SK-N-DZ (cell line): ENCODE data around the gene VPS11. TPM values are rescaled to one million over a fixed set of nuclear protein-coding genes. Genes with fewer than 3 reads are reported as not detected.
"Not testable (repeated sequence)": the region's sequence is repeated elsewhere in the genome, so short reads cannot be mapped to it uniquely, and the experiment has no call there.

Source experiments
- DNase-seq: peaks from one replicate; pipeline ENCODE4 v3.0.0-alpha.2; 2015; ENCODE audit warnings: low spot score
- polyA plus RNA-seq, 2 experiments: library from polyadenylated mRNA; depleted of rRNA; stranded (reverse); fragments of >200 nt; gene quantifications; 2 replicates each; pipeline ENCODE4 v1.2.3, GENCODE V29; 2014

Gene VPS11
- polyA plus RNA-seq (2014; cell fraction: cytosol; rRNA removed), result 12.2 and 14.0 TPM in 2 replicates
- polyA plus RNA-seq (2014; cell fraction: nucleus; rRNA removed), result 17.0 and 18.6 TPM in 2 replicates

- peak; percentile 90 for DNase-seq
These were observed at the start of gene VPS11 for GRCh38 chr11:119067371-119068222. VPS11 (plus strand) TSS chr11:119067818; CDS start chr11:119067824, 6 bp downstream.

- DNase-seq, result peak; percentile 91
These were observed 49.3 kb upstream of the VPS11 start, which contains the start of the genes RPS25 and TRAPPC4 for GRCh38 chr11:119018074-119018938. RPS25 (minus strand) TSS chr11:119018343; CDS start chr11:119018284, 59 bp downstream. TRAPPC4 (plus strand) TSS chr11:119018766; CDS start chr11:119018796, 30 bp downstream.

GRCh38 chr11:119019996-119020395, 47.6 kb upstream of the VPS11 start:
- DNase-seq, result no peak

- no peak for DNase-seq
These were observed 46.0 kb upstream of the VPS11 start for GRCh38 chr11:119021631-119022030.

GRCh38 chr11:119023741-119024140, 43.9 kb upstream of the VPS11 start:
- DNase-seq, result no peak

- DNase-seq, result no peak
These were observed 43.1 kb upstream of the VPS11 start for GRCh38 chr11:119024430-119025098.

- no peak for DNase-seq
These were observed 42.5 kb upstream of the VPS11 start for GRCh38 chr11:119025099-119025473.

GRCh38 chr11:119025541-119025940, 42.1 kb upstream of the VPS11 start:
- DNase-seq, result no peak

- no peak for DNase-seq
These were observed 41.4 kb upstream of the VPS11 start for GRCh38 chr11:119025978-119026766.

GRCh38 chr11:119026970-119027369, 40.6 kb upstream of the VPS11 start:
- DNase-seq, result no peak

- DNase-seq, result no peak
These were observed 39.9 kb upstream of the VPS11 start for GRCh38 chr11:119027561-119028345.

GRCh38 chr11:119028346-119029068, 39.1 kb upstream of the VPS11 start:
- no peak for DNase-seq

GRCh38 chr11:119029069-119029339, 38.6 kb upstream of the VPS11 start:
- no peak for DNase-seq

- no peak for DNase-seq
These were observed 38.1 kb upstream of the VPS11 start for GRCh38 chr11:119029340-119030028.

GRCh38 chr11:119030029-119030328, 37.6 kb upstream of the VPS11 start:
- DNase-seq, result no peak

GRCh38 chr11:119030329-119031047, 37.1 kb upstream of the VPS11 start, which contains the start of gene SLC37A4:
SLC37A4 (minus strand) TSS chr11:119030877.
- DNase-seq, result peak; percentile 94

GRCh38 chr11:119031912-119032280, 35.7 kb upstream of the VPS11 start:
- no peak for DNase-seq

- not testable (repeated sequence) for DNase-seq
These were observed 34.2 kb upstream of the VPS11 start for GRCh38 chr11:119033421-119033820.
